Measurements from ENCODE around the gene SLC25A39.

SLC25A39 gene

DNA sequence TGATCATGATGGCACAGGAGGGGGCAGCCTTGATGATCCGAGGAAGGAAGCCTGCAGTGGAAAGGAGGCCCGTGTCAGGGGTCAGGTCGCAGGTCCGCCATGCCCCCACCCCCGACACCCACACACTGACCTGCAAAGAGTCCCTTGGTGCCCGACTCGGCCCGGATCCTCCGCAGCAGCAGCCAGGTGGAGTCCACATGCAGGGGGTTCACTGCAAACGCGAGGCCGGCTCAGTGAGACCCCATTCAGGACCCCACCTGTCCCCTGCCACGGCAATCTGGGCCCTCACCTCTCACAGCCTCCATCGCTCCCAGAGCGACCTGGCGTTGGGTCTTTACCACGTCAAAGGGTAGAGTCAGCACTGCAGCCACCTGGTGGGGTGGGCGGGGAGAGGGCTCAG, 4.6 kb downstream of the SLC25A39 start:
- no peak overlapping the region for H3K23ac ChIP-seq (ENCODE audit: low read length)
- peaks cover 7% of the 10 kb centered on the region for H3K4me1 ChIP-seq (ENCODE audit: control insufficient read depth, low read depth, low read length)
- H3K4me3 ChIP-seq (ENCODE audit: low read length), result no peak overlapping the region
- no peak overlapping the region for H2BK5ac ChIP-seq (ENCODE audit: low read length)
- H3K18ac ChIP-seq (ENCODE audit: low read length), result no peak overlapping the region
- H4K5ac ChIP-seq (ENCODE audit: low read length), result no peak overlapping the region
- no peak overlapping the region for H2BK120ac ChIP-seq (ENCODE audit: low read depth, low read length)
- peaks cover 7% of the 10 kb centered on the region for H3K79me1 ChIP-seq (ENCODE audit: low read length)
- H3K27ac ChIP-seq (ENCODE audit: low read depth, low read length), result no peak overlapping the region
- no peak overlapping the region for H2AK5ac ChIP-seq (ENCODE audit: low read length)
- no CpG with 5 or more reads among the region's 18 CpGs for WGBS (ENCODE audit: extremely low coverage, insufficient coverage, low lambda C conversion rate)
- no peak overlapping the region for H3K4me2 ChIP-seq (ENCODE audit: low read length)
- H3K56ac ChIP-seq (ENCODE audit: low read length), result no peak overlapping the region
- no peak overlapping the region for H3K9ac ChIP-seq (ENCODE audit: low read length)
- H3K79me2 ChIP-seq (ENCODE audit: control insufficient read depth, insufficient read depth, low read length), result peaks cover 11% of the 10 kb centered on the region
- H3K4ac ChIP-seq (ENCODE audit: low read depth, low read length), result no peak overlapping the region
- H3K27me3 ChIP-seq (ENCODE audit: insufficient read depth, low read length, poor library complexity), result no peaks in the 10 kb centered on the region
- no peak overlapping the region for H4K8ac ChIP-seq (ENCODE audit: low read depth, low read length)
- H3K36me3 ChIP-seq (ENCODE audit: control insufficient read depth, insufficient read depth, low read length), result peaks cover 6% of the 10 kb centered on the region
- DNase-seq, result no peak
- no peak overlapping the region for H2BK15ac ChIP-seq (replicated peaks; ENCODE audit: low read depth)

- Histone ChIP-seq H3K4ac (ENCODE audit: low read depth, low read length) (no peak overlapping the region), H4K8ac (ENCODE audit: low read depth, low read length) (no peak overlapping the region), H3K4me1 (ENCODE audit: control insufficient read depth, low read depth, low read length) (peaks cover 5% of the 10 kb centered on the region), H3K23ac (ENCODE audit: low read length) (no peak overlapping the region), H2BK120ac (ENCODE audit: low read depth, low read length) (no peak overlapping the region), H2BK15ac (replicated peaks; ENCODE audit: low read depth) (no peak overlapping the region), H2AK5ac (ENCODE audit: low read length) (no peak overlapping the region), H3K79me2 (ENCODE audit: control insufficient read depth, insufficient read depth, low read length) (no peaks in the 10 kb centered on the region), H3K27ac (ENCODE audit: low read depth, low read length) (no peak overlapping the region), H3K36me3 (ENCODE audit: control insufficient read depth, insufficient read depth, low read length) (peaks cover 6% of the 10 kb centered on the region), H3K79me1 (ENCODE audit: low read length) (peaks cover 1% of the 10 kb centered on the region), H4K5ac (ENCODE audit: low read length) (no peak overlapping the region), H3K27me3 (ENCODE audit: insufficient read depth, low read length, poor library complexity) (no peaks in the 10 kb centered on the region), H3K4me2 (ENCODE audit: low read length) (no peak overlapping the region), H3K9ac (ENCODE audit: low read length) (no peak overlapping the region), H3K56ac (ENCODE audit: low read length) (no peak overlapping the region), H2BK5ac (ENCODE audit: low read length) (no peak overlapping the region), H3K4me3 (ENCODE audit: low read length) (no peak overlapping the region), H3K18ac (ENCODE audit: low read length) (no peak overlapping the region)
- WGBS (ENCODE audit: extremely low coverage, insufficient coverage, low lambda C conversion rate), result no CpG with 5 or more reads among the region's 15 CpGs
- no peak for DNase-seq
Measured at GRCh38 chr17:44318077-44318892, 6.3 kb downstream of the SLC25A39 start.

- Histone ChIP-seq H2AK5ac (ENCODE audit: low read length) (no peak overlapping the region), H3K4me1 (ENCODE audit: control insufficient read depth, low read depth, low read length) (peaks cover 5% of the 10 kb centered on the region), H2BK5ac (ENCODE audit: low read length) (no peak overlapping the region), H3K27ac (ENCODE audit: low read depth, low read length) (no peak overlapping the region), H4K5ac (ENCODE audit: low read length) (no peak overlapping the region), H3K56ac (ENCODE audit: low read length) (no peak overlapping the region), H3K27me3 (ENCODE audit: insufficient read depth, low read length, poor library complexity) (no peaks in the 10 kb centered on the region), H3K4me2 (ENCODE audit: low read length) (no peak overlapping the region), H3K9ac (ENCODE audit: low read length) (no peak overlapping the region), H2BK120ac (ENCODE audit: low read depth, low read length) (no peak overlapping the region), H4K8ac (ENCODE audit: low read depth, low read length) (no peak overlapping the region), H3K4me3 (ENCODE audit: low read length) (no peak overlapping the region), H3K36me3 (ENCODE audit: control insufficient read depth, insufficient read depth, low read length) (peaks cover 6% of the 10 kb centered on the region), H3K18ac (ENCODE audit: low read length) (no peak overlapping the region), H2BK15ac (replicated peaks; ENCODE audit: low read depth) (no peak overlapping the region), H3K79me1 (ENCODE audit: low read length) (peaks cover under 1% of the 10 kb centered on the region), H3K79me2 (ENCODE audit: control insufficient read depth, insufficient read depth, low read length) (no peaks in the 10 kb centered on the region), H3K4ac (ENCODE audit: low read depth, low read length) (no peak overlapping the region), H3K23ac (ENCODE audit: low read length) (no peak overlapping the region)
- no peak for DNase-seq
- no CpG with 5 or more reads among the region's 6 CpGs for WGBS (ENCODE audit: extremely low coverage, insufficient coverage, low lambda C conversion rate)
Measured at GRCh38 chr17:44317545-44317944, 7.1 kb downstream of the SLC25A39 start.

GRCh38 chr17:44315760-44316731, 8.6 kb downstream of the SLC25A39 start:
- Histone ChIP-seq H2BK15ac (replicated peaks; ENCODE audit: low read depth) (no peak overlapping the region), H3K36me3 (ENCODE audit: control insufficient read depth, insufficient read depth, low read length) (peaks cover 6% of the 10 kb centered on the region), H3K56ac (ENCODE audit: low read length) (peak overlapping the region; percentile 90), H3K4me3 (ENCODE audit: low read length) (peak overlapping the region; percentile 20), H2AK5ac (ENCODE audit: low read length) (no peak overlapping the region), H3K4ac (ENCODE audit: low read depth, low read length) (no peak overlapping the region), H2BK120ac (ENCODE audit: low read depth, low read length) (no peak overlapping the region), H3K23ac (ENCODE audit: low read length) (peak overlapping the region; percentile 72), H3K79me2 (ENCODE audit: control insufficient read depth, insufficient read depth, low read length) (no peaks in the 10 kb centered on the region), H3K4me1 (ENCODE audit: control insufficient read depth, low read depth, low read length) (peaks cover 5% of the 10 kb centered on the region), H4K5ac (ENCODE audit: low read length) (no peak overlapping the region), H4K8ac (ENCODE audit: low read depth, low read length) (no peak overlapping the region), H3K79me1 (ENCODE audit: low read length) (no peaks in the 10 kb centered on the region), H3K27me3 (ENCODE audit: insufficient read depth, low read length, poor library complexity) (no peaks in the 10 kb centered on the region), H3K27ac (ENCODE audit: low read depth, low read length) (no peak overlapping the region), H2BK5ac (ENCODE audit: low read length) (no peak overlapping the region), H3K4me2 (ENCODE audit: low read length) (peak overlapping the region; percentile 84), H3K9ac (ENCODE audit: low read length) (peak overlapping the region; percentile 72), H3K18ac (ENCODE audit: low read length) (no peak overlapping the region)
- no CpG with 5 or more reads among the region's 38 CpGs for WGBS (ENCODE audit: extremely low coverage, insufficient coverage, low lambda C conversion rate)
- DNase-seq, result peak; percentile 94

- H2AK5ac ChIP-seq (ENCODE audit: low read length), result no peak overlapping the region
- peaks cover 4% of the 10 kb centered on the region for H3K36me3 ChIP-seq (ENCODE audit: control insufficient read depth, insufficient read depth, low read length)
- H3K27me3 ChIP-seq (ENCODE audit: insufficient read depth, low read length, poor library complexity), result no peaks in the 10 kb centered on the region
- H2BK15ac ChIP-seq (replicated peaks; ENCODE audit: low read depth), result no peak overlapping the region
- no peak overlapping the region for H3K23ac ChIP-seq (ENCODE audit: low read length)
- no peak overlapping the region for H3K27ac ChIP-seq (ENCODE audit: low read depth, low read length)
- no peak overlapping the region for H3K4me3 ChIP-seq (ENCODE audit: low read length)
- peak; percentile 75 for DNase-seq
- peaks cover 5% of the 10 kb centered on the region for H3K4me1 ChIP-seq (ENCODE audit: control insufficient read depth, low read depth, low read length)
- peak overlapping the region; percentile 71 for H3K56ac ChIP-seq (ENCODE audit: low read length)
- H3K79me2 ChIP-seq (ENCODE audit: control insufficient read depth, insufficient read depth, low read length), result no peaks in the 10 kb centered on the region
- H4K8ac ChIP-seq (ENCODE audit: low read depth, low read length), result no peak overlapping the region
- H3K4ac ChIP-seq (ENCODE audit: low read depth, low read length), result no peak overlapping the region
- no peak overlapping the region for H3K18ac ChIP-seq (ENCODE audit: low read length)
- no peak overlapping the region for H2BK5ac ChIP-seq (ENCODE audit: low read length)
- peak overlapping the region; percentile 40 for H3K9ac ChIP-seq (ENCODE audit: low read length)
- H4K5ac ChIP-seq (ENCODE audit: low read length), result no peak overlapping the region
- no peak overlapping the region for H2BK120ac ChIP-seq (ENCODE audit: low read depth, low read length)
- peak overlapping the region; percentile 84 for H3K4me2 ChIP-seq (ENCODE audit: low read length)
- WGBS (ENCODE audit: extremely low coverage, insufficient coverage, low lambda C conversion rate), result no CpG with 5 or more reads among the region's 81 CpGs
- no peaks in the 10 kb centered on the region for H3K79me1 ChIP-seq (ENCODE audit: low read length)
Measured at GRCh38 chr17:44314869-44315661, 9.6 kb downstream of the SLC25A39 start.
